GM20000 (cell line): ENCODE results near the gene OR4F29.
"Not testable (repeated sequence)": the region's sequence is repeated elsewhere in the genome, so short reads cannot be mapped to it uniquely, and the experiment has no call there.

Experiments used
- DNase-seq: peaks from one replicate; pipeline ENCODE4 v3.0.0; 2012; ENCODE audit warnings: low spot score

The OR4F29 gene

GRCh38 chr1:451578-451977 lies at the start of gene OR4F29:
TSS of gene OR4F29 (minus strand) at chr1:451678. CDS start at chr1:451678, 0 bp downstream.
- DNase-seq = not testable (repeated sequence)
